Limb (tissue), 2 donors: ENCODE results near the gene GLP1R.
"Not testable (repeated sequence)": the region's sequence is repeated elsewhere in the genome, so short reads cannot be mapped to it uniquely, and the experiment has no call there.

Experiments used
- DNase-seq, 2 donors: peaks; one replicate each; pipeline ENCODE4 v3.0.0-alpha.2; 2016; ENCODE audit errors: extremely low spot score in 2 of 2

Gene GLP1R

GRCh38 chr6:39118921-39119320 is 70.3 kb downstream of the GLP1R start:
- DNase-seq = no peak

GRCh38 chr6:39124114-39124513 is 75.5 kb downstream of the GLP1R start:
- no peak for DNase-seq

- DNase-seq = no peak
Measured at GRCh38 chr6:39128106-39128505, 79.5 kb downstream of the GLP1R start.

GRCh38 chr6:39128832-39129231 is 80.3 kb downstream of the GLP1R start:
- no peak for DNase-seq

- no peak for DNase-seq
Measured at GRCh38 chr6:39130691-39131090, 82.1 kb downstream of the GLP1R start.

- not testable (repeated sequence) for DNase-seq
Measured at GRCh38 chr6:39134761-39135160, 86.2 kb downstream of the GLP1R start.

GRCh38 chr6:39136207-39136606 is 87.6 kb downstream of the GLP1R start:
- not testable (repeated sequence) for DNase-seq

- peak; percentile 18 to 60 for DNase-seq
Measured at GRCh38 chr6:39137245-39137644, 88.7 kb downstream of the GLP1R start.
